PC-9 (cell line): ENCODE data around the gene ZNF524. TPM values are rescaled to one million over a fixed set of nuclear protein-coding genes. Genes with fewer than 3 reads are reported as not detected.
A peak's percentile ranks its signal among the peaks of the same experiment; 100 is the strongest.

ENCODE experiments used
- BruUV-seq: library from RNA; stranded (reverse); fragments of 400-500 nt; replicated peaks from 2 replicates; lab custom pipeline; 2021; lab: Mats Ljungman, UMichigan
- CTCF ChIA-PET: fragments of 300-600 bp; sonication (Branson Sonifier 250); formaldehyde crosslinking; loops from one replicate; lab custom pipeline; 2022; ENCODE audit warnings: antibody characterized with exemption; lab: Charles Lee
- POLR2A ChIA-PET: fragments of 300-600 bp; sonication (Branson Sonifier 250); formaldehyde crosslinking; loops from one replicate; lab custom pipeline; 2022; ENCODE audit warnings: antibody characterized with exemption; ENCODE audit not compliant: unreplicated experiment; lab: Charles Lee
- DNase-seq, 2 experiments: peaks; one replicate each; pipeline versions ENCODE4 v3.0.0 to v3.0.0-alpha.2; 2015 to 2022; ENCODE audit warnings: mixed read lengths in 1 of 2
- H2AFZ ChIP-seq: fragments of 200-600 bp; sonication (generic); 2 replicates; pipeline ENCODE4 v1.8.1; 2017; ENCODE audit warnings: antibody characterized with exemption
- H3F3A ChIP-seq: fragments of 200-600 bp; sonication (generic); 2 replicates; pipeline ENCODE4 v1.8.1; 2017; ENCODE audit warnings: antibody characterized with exemption, mild to moderate bottlenecking, low read depth; ENCODE audit not compliant: insufficient read depth
- H3K27ac ChIP-seq: fragments of 200-600 bp; sonication (generic); 2 replicates; pipeline ENCODE4 v1.6.1; 2016; ENCODE audit warnings: mixed run types
- H3K27me3 ChIP-seq: fragments of 200-600 bp; sonication (generic); 2 replicates; pipeline ENCODE4 v1.6.1; 2016; ENCODE audit warnings: low read depth, mixed run types; ENCODE audit not compliant: insufficient read depth
- H3K36me3 ChIP-seq: fragments of 200-600 bp; sonication (generic); 2 replicates; pipeline ENCODE4 v1.6.1; 2016; ENCODE audit warnings: low read depth, mixed run types
- H3K4me1 ChIP-seq: fragments of 200-600 bp; sonication (generic); replicated peaks from 2 replicates; pipeline ENCODE4 v1.6.1; 2016; ENCODE audit warnings: mixed run types; ENCODE audit not compliant: insufficient read depth
- H3K4me2 ChIP-seq: fragments of 200-600 bp; sonication (generic); 2 replicates; pipeline ENCODE4 v1.6.1; 2017; ENCODE audit warnings: mixed run types
- H3K4me3 ChIP-seq: fragments of 200-600 bp; sonication (generic); 2 replicates; pipeline ENCODE4 v1.6.1; 2016; ENCODE audit warnings: mixed run types
- H3K79me2 ChIP-seq: fragments of 200-600 bp; sonication (generic); 2 replicates; pipeline ENCODE4 v1.6.1; 2017; ENCODE audit warnings: low read depth, mixed run types
- H3K9me2 ChIP-seq: fragments of 200-600 bp; sonication (generic); 2 replicates; pipeline ENCODE4 v1.8.1; 2017; ENCODE audit warnings: mild to moderate bottlenecking; ENCODE audit not compliant: insufficient read depth
- H3K9me3 ChIP-seq: fragments of 200-600 bp; sonication (generic); 2 replicates; pipeline ENCODE4 v1.8.1; 2016; ENCODE audit warnings: low read depth; ENCODE audit not compliant: insufficient read depth
- H4K20me1 ChIP-seq: fragments of 200-600 bp; sonication (generic); 2 replicates; pipeline ENCODE4 v1.8.1; 2017; ENCODE audit not compliant: insufficient read depth
- EZH2 ChIP-seq: fragments of 200-600 bp; sonication (generic); IDR thresholded peaks from 2 replicates; pipeline ENCODE4 v1.8.0; 2017; ENCODE audit warnings: antibody characterized with exemption, low read depth
- intact Hi-C: fragments of 100-400 bp; cut with micrococcal nuclease; formaldehyde crosslinking; loops from one replicate; pipeline ENCODE4 v1.10.0; 2022; ENCODE audit not compliant: unreplicated experiment
- total RNA-seq: library from RNA; stranded (reverse); gene quantifications from 2 replicates; pipeline ENCODE4 v1.2.3, GENCODE V29; 2021
- TF ChIP-seq, protein P1 (sequence below): fragments of 200-600 bp; sonication (generic); conservative IDR thresholded peaks from 2 replicates; pipeline ENCODE4 v1.6.1; 2017; ENCODE audit warnings: mixed run types, antibody characterized with exemption, mild to moderate bottlenecking, moderate library complexity

ZNF524 gene
- total RNA-seq, 1 experiment from 2014 or later: 30.0 TPM

- POLR2A ChIA-PET: interaction anchor here (0.9 kb wide), 1 partner anchor 249 kb away, joined by 7 read pairs; no protein-coding TSS in a partner anchor
- DNase-seq: no peak
- Histone ChIP-seq H3K27ac (no peak overlapping the region), H3K4me1 (0 out of 2 replicates have a peak, but pooled peaks cover 3% of the 10 kb centered on the region), H3K4me2 (no peak overlapping the region), H3K9me2 (no peaks in the 10 kb centered on the region), H3K36me3 (peaks cover 9% of the 10 kb centered on the region; the same call in 1 of the 2 replicates), H2AFZ (no peak overlapping the region), H3K79me2 (peaks cover 18% of the 10 kb centered on the region), H4K20me1 (peaks cover 7% of the 10 kb centered on the region; the same call in 1 of the 2 replicates), H3K4me3 (no peak overlapping the region), H3F3A (peaks cover 34% of the 10 kb centered on the region; the same call in 1 of the 2 replicates), H3K27me3 (no peaks in the 10 kb centered on the region), H3K9me3 (no peaks in the 10 kb centered on the region)
- no TSS peak for BruUV-seq
- intact Hi-C loops: no loop called here
- CTCF ChIA-PET: no interaction called here
- TF ChIP-seq, protein P1, sequence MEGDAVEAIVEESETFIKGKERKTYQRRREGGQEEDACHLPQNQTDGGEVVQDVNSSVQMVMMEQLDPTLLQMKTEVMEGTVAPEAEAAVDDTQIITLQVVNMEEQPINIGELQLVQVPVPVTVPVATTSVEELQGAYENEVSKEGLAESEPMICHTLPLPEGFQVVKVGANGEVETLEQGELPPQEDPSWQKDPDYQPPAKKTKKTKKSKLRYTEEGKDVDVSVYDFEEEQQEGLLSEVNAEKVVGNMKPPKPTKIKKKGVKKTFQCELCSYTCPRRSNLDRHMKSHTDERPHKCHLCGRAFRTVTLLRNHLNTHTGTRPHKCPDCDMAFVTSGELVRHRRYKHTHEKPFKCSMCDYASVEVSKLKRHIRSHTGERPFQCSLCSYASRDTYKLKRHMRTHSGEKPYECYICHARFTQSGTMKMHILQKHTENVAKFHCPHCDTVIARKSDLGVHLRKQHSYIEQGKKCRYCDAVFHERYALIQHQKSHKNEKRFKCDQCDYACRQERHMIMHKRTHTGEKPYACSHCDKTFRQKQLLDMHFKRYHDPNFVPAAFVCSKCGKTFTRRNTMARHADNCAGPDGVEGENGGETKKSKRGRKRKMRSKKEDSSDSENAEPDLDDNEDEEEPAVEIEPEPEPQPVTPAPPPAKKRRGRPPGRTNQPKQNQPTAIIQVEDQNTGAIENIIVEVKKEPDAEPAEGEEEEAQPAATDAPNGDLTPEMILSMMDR: no peak
- TF ChIP-seq EZH2: no peak
These were observed 23.3 kb upstream of the ZNF524 start for GRCh38 chr19:55576746-55577145.

GRCh38 chr19:55578031-55578760 is 21.9 kb upstream of the ZNF524 start:
- Histone ChIP-seq H3K4me2 (no peak overlapping the region), H3K36me3 (peaks cover 9% of the 10 kb centered on the region; the same call in 1 of the 2 replicates), H3K27me3 (no peaks in the 10 kb centered on the region), H3K9me2 (no peaks in the 10 kb centered on the region), H3F3A (peaks cover 40% of the 10 kb centered on the region; the same call in 1 of the 2 replicates), H3K9me3 (no peaks in the 10 kb centered on the region), H3K4me3 (no peak overlapping the region), H3K4me1 (0 out of 2 replicates have a peak, but pooled peaks cover 3% of the 10 kb centered on the region), H4K20me1 (peaks cover 7% of the 10 kb centered on the region; the same call in 1 of the 2 replicates), H3K27ac (no peak overlapping the region), H3K79me2 (peaks cover 18% of the 10 kb centered on the region), H2AFZ (no peak overlapping the region)
- CTCF ChIA-PET: no interaction called here
- intact Hi-C loops: no loop called here
- POLR2A ChIA-PET: no interaction called here
- TF ChIP-seq, protein P1: no peak
- no peak for TF ChIP-seq EZH2
- BruUV-seq: no TSS peak
- DNase-seq: no peak

DNA sequence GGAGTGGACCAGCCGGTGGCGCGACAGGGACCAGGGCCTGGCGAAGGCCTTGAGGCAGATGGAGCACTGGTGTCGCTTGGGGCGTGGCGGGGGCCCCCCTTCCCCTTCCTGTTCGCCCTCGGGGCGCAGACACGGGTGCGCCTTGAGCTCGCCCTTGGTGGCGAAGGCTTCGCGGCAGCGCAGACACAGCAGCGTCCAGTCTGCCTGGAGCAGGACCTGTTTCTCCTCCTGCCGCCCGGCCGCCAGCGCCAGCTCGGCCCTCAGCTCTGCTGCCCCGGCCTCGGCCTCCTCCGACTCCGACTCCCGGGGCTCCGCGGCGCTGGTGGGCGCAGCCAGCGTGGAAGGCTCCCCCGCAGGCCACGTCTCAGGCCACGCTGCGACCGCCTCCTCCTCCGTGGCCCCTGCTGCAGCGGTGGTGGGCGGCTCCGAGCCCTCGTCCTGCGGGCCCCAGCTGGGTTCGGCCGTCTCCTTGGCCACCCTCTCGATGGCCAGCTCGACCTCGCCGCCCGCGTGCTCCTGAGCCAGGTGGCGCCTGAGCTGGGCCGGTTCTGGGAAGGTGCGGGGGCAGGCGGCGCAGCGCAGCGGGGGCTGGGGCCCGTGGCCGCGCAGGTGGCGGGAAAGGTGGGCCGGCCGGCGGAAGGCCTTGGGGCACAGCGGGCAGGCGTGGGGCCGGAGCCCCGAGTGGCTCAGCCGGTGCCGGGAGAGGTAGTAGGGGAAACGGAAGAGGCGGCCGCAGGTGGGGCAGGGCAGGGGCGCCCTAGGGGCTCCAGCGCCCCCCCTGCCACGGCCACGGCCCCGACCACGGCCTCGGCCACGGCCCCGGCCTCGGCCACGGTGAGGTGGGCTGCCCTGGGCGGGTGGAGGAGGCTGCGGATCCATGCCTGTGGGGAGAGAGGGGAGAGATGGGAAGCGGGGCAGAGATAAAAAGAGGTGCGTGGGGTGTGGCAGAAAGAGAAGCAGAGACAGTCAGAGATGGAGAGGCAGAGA is 21.0 kb upstream of the ZNF524 start:
- H3K27ac ChIP-seq: no peak overlapping the region
- no peaks in the 10 kb centered on the region for H3K9me2 ChIP-seq
- H3K27me3 ChIP-seq: no peaks in the 10 kb centered on the region
- H3F3A ChIP-seq: peaks cover 42% of the 10 kb centered on the region; the same call in 1 of the 2 replicates
- H3K79me2 ChIP-seq: peaks cover 18% of the 10 kb centered on the region
- H3K9me3 ChIP-seq: no peaks in the 10 kb centered on the region
- peaks cover 7% of the 10 kb centered on the region; the same call in 1 of the 2 replicates for H4K20me1 ChIP-seq
- intact Hi-C loops: no loop called here
- TF ChIP-seq EZH2: no peak
- TF ChIP-seq, protein P1: no peak
- 0 out of 2 replicates have a peak, but pooled peaks cover 3% of the 10 kb centered on the region for H3K4me1 ChIP-seq
- H3K4me2 ChIP-seq: peak overlapping the region; percentile 91
- CTCF ChIA-PET: no interaction called here
- TSS peak; percentile 27 for BruUV-seq
- no peak for DNase-seq
- peak overlapping the region; percentile 98 for H3K4me3 ChIP-seq
- POLR2A ChIA-PET: no interaction called here
- H3K36me3 ChIP-seq: peaks cover 9% of the 10 kb centered on the region; the same call in 1 of the 2 replicates
- H2AFZ ChIP-seq: no peak overlapping the region
